ENCODE measurements around the gene DGKZ.

The DGKZ gene

DNA sequence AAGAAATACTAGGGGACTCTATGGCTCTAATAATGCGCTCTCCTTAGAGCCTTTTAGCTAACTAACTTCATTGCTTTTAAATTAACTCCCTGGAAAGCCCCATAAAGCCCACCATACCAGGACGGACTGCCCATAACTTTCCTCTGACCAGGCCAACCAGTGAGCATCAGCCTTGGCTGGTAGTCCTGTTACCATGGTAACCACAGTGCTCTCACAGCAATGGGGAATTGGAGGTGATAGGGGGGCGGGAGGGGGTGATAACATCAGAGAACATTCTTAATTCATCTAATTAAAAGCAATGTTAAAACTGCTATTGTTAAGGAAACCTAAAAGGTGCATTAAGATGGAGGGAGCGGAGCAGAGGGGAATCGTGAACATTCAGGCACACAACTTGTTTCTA, 71.5 kb downstream of the DGKZ start:
- no peak for DNase-seq (ENCODE audit: extremely low read depth, low read depth)
- TF ChIP-seq, protein P1, sequence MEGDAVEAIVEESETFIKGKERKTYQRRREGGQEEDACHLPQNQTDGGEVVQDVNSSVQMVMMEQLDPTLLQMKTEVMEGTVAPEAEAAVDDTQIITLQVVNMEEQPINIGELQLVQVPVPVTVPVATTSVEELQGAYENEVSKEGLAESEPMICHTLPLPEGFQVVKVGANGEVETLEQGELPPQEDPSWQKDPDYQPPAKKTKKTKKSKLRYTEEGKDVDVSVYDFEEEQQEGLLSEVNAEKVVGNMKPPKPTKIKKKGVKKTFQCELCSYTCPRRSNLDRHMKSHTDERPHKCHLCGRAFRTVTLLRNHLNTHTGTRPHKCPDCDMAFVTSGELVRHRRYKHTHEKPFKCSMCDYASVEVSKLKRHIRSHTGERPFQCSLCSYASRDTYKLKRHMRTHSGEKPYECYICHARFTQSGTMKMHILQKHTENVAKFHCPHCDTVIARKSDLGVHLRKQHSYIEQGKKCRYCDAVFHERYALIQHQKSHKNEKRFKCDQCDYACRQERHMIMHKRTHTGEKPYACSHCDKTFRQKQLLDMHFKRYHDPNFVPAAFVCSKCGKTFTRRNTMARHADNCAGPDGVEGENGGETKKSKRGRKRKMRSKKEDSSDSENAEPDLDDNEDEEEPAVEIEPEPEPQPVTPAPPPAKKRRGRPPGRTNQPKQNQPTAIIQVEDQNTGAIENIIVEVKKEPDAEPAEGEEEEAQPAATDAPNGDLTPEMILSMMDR (IDR thresholded peaks at IDR 0.05; ENCODE audit: low read depth, low read length, missing control alignments) = no peak
- no peak overlapping the region for H3K4me3 ChIP-seq (replicated peaks; ENCODE audit: low read depth, low read length)

DNA sequence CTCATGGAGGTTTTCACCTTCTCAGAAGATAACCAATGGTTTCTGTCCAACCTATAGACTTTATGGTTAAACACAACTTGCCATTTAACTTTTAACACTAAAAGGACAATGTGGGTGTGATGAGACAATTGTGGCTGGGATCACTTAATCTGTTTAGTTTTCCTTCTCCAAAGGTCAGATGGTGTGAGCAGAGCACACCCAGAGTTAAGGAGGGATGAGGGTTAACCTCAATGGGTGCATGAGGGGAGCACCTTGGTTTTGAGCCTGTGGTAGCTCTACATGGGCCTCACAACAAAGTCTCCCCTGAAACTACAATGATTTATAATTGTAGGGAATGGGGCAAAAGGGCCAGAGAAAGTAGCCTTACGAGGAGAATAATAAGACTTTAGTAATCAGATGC, 73.2 kb downstream of the DGKZ start:
- no peak for DNase-seq (ENCODE audit: extremely low read depth, low read depth)
- H3K4me3 ChIP-seq (replicated peaks; ENCODE audit: low read depth, low read length) = no peak overlapping the region
- TF ChIP-seq, protein P1 (IDR thresholded peaks at IDR 0.05; ENCODE audit: low read depth, low read length, missing control alignments) = no peak

DNA sequence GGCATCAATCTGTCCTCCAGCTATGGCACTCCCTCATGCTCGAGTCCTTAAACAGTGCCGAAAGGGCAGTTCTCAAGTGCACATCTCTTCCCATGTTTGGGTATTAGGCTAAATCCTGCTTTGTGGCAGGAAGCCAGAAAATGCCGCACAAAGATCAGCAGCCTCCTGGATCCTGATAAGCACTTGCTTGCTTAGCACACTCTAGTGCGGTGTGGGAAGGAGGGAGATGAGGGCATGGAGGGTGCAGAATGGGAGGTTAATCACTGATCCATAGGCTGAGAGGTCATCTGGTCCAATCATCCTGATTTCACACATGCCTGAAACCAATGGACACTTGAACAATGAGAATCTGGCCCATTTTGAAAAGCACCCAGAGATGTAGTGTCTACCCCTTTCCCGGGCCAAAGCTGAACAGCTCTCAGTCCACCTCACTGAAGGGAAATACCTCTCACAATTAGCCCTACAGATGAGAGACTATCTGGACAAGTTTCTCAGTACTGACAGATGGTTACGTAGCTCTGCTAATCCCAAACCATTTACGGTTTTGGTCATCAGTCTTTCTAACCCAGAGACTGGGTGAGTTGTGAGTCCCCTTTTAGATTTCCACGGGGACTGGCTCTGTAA, 74.1 kb downstream of the DGKZ start:
- no peak overlapping the region for H3K4me3 ChIP-seq (replicated peaks; ENCODE audit: low read depth, low read length)
- TF ChIP-seq, protein P1 (IDR thresholded peaks at IDR 0.05; ENCODE audit: low read depth, low read length, missing control alignments) = no peak
- no peak for DNase-seq (ENCODE audit: extremely low read depth, low read depth)

DNA sequence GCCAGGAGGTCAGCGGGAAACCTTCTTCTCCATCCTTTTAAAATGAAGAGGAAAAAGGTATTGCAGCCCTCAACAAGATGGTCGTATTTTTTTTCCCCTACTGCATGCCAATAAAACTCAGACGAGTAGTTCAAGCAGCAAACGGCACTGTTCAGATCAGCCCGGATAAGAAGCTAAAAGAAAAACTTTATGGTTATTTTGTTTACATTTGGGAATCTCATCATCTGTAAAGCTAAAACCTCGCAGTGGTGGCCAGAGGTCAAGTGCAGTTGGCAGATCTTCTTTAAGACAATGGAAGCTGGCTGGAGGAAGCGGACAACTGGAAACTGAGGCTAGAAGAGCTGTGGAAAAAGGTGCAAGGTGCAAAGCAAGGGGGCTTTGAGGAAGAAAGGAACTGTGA, 75.3 kb downstream of the DGKZ start:
- no peak for DNase-seq (ENCODE audit: extremely low read depth, low read depth)
- TF ChIP-seq, protein P1 (IDR thresholded peaks at IDR 0.05; ENCODE audit: low read depth, low read length, missing control alignments) = no peak

DNA sequence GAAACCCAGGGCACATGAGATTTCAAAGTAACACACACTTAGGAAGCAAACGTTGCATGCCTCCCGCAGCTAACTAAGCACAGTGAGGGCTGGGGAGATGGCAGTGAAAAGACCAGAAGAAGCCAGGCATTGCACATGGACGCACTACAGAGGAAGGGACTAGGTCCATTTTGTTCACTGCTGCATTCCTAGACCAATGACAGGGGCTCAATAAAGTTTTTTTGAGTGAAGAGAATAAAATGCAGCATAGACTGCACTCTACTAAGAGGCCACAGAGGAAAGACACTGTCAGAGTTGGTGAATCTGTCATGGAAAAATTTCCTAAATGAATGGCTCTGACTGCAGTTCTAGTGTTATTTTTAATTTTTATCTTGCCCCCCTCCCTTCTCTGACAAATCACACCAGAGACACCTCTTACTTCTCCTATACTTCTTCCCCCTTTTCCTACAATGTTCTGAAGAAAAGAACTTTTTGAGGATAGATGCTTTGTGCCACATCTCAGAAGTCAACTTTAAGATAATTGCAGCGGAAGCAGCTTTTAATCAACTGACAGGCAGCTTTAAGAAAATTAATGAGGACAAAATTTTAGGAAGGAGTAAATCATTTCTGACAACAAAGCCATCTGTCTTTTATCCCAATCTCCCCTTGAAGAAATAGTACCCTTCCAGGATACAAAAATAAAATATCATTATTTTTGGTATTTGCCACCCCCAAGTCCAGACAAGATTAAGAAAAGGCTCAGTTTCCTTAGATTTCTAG, 79.1 kb downstream of the DGKZ start:
- DNase-seq (ENCODE audit: extremely low read depth, low read depth) = no peak
- H3K4me3 ChIP-seq (replicated peaks; ENCODE audit: low read depth, low read length) = no peak overlapping the region
- TF ChIP-seq, protein P1 (IDR thresholded peaks at IDR 0.05; ENCODE audit: low read depth, low read length, missing control alignments) = no peak

More for the DNA sequence above, 75.3 kb downstream of the DGKZ start:
- no peak overlapping the region for H3K4me3 ChIP-seq (replicated peaks; ENCODE audit: low read depth, low read length)

DNA sequence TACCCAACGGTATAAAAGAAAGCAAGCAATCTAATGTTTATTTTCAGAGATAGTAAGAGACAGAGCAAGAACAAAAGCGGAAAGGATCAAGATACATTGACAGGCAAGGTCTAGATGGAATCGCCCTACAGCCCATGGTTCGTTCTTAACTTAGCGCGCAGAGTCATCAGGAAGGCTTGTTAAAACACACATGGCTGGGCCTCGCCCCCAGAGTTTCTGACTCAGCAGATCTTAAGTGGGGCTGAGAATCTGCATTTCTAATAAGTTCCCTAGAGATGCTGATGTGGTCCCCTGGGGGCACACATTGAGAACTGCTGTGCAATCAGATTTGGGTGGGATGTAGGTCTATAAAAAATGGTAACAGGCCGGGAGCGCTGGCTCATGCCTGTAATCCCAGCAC, 80.1 kb downstream of the DGKZ start:
- TF ChIP-seq, protein P1 (IDR thresholded peaks at IDR 0.05; ENCODE audit: low read depth, low read length, missing control alignments) = no peak
- no peak for DNase-seq (ENCODE audit: extremely low read depth, low read depth)
- no peak overlapping the region for H3K4me3 ChIP-seq (replicated peaks; ENCODE audit: low read depth, low read length)
